NCI-H1092 treated with DMSO at 0.1 percent for 48 hours (cell line): ENCODE data around the gene PTOV1.
A peak's percentile ranks its signal among the peaks of the same experiment; 100 is the strongest.

Experiments used
- DNase-seq: peaks from one replicate; lab custom pipeline; 2025; lab: John Stamatoyannopoulos, UW

PTOV1 gene

GRCh38 chr19:49858088-49858985, 7.4 kb downstream of the PTOV1 start:
- no peak for DNase-seq

GRCh38 chr19:49859682-49860335, 8.8 kb downstream of the PTOV1 start:
- no peak for DNase-seq

GRCh38 chr19:49860336-49861102, 9.6 kb downstream of the PTOV1 start:
- no peak for DNase-seq

GRCh38 chr19:49861107-49861506, 10.1 kb downstream of the PTOV1 start:
- DNase-seq = no peak

- no peak for DNase-seq
These were observed 10.8 kb downstream of the PTOV1 start for GRCh38 chr19:49861541-49862378.

- no peak for DNase-seq
These were observed 11.7 kb downstream of the PTOV1 start for GRCh38 chr19:49862391-49863253.

GRCh38 chr19:49863254-49863934, 12.4 kb downstream of the PTOV1 start:
- DNase-seq = no peak

GRCh38 chr19:49863935-49864320, 13.0 kb downstream of the PTOV1 start:
- no peak for DNase-seq

GRCh38 chr19:49864890-49865289, 13.9 kb downstream of the PTOV1 start:
- DNase-seq = no peak

GRCh38 chr19:49866933-49867782, 16.2 kb downstream of the PTOV1 start, which contains the start of gene PNKP:
TSS of gene PNKP (minus strand) at chr19:49867576. CDS start at chr19:49867204, 372 bp downstream.
- DNase-seq = peak; percentile 87

GRCh38 chr19:49869009-49869483, 18.1 kb downstream of the PTOV1 start:
- DNase-seq = no peak

GRCh38 chr19:49869484-49870308, 18.7 kb downstream of the PTOV1 start:
- DNase-seq = peak; percentile 98

- DNase-seq = no peak
These were observed 19.4 kb downstream of the PTOV1 start for GRCh38 chr19:49870309-49870901.

- no peak for DNase-seq
These were observed 20.5 kb downstream of the PTOV1 start for GRCh38 chr19:49871349-49871985.

GRCh38 chr19:49872245-49873128, 21.5 kb downstream of the PTOV1 start:
- DNase-seq = no peak

GRCh38 chr19:49873129-49873521, 22.2 kb downstream of the PTOV1 start:
- no peak for DNase-seq
